ENCODE data around the gene RECQL. TPM values are rescaled to one million over a fixed set of nuclear protein-coding genes. Genes with fewer than 3 reads are reported as not detected.

RECQL gene
- total RNA-seq, 1 experiment from 2014 or later: 42.3 TPM

GRCh38 chr12:21529456-21529855 is 28.0 kb upstream of the RECQL start:
- in situ Hi-C loops (cut with HindIII; ENCODE audit: low pct_unique_long_range_greater_than_20kb, low sequenced_read_pairs) (no loop called here), intact Hi-C loops (cut with micrococcal nuclease; ENCODE audit: unreplicated experiment) (no loop called here)
- H3K36me3 ChIP-seq (ENCODE audit: control insufficient read depth, insufficient read depth, low read length): no peaks in the 10 kb centered on the region; the same call in 1 of the 2 replicates
- H3K27me3 ChIP-seq (ENCODE audit: control insufficient read depth, insufficient read depth, low read length): peaks cover 18% of the 10 kb centered on the region
- H3K4me3 ChIP-seq (ENCODE audit: low read depth in 2 of 2, low read length in 2 of 2): no peak overlapping the region
- TF ChIP-seq REST (IDR thresholded peaks at IDR 0.05; ENCODE audit: insufficient read depth in 1 of 2, low read depth in 2 of 2, low read length in 1 of 2) (no peak), CTCF (IDR thresholded peaks at IDR 0.05) (no peak), TCF7L2 (IDR thresholded peaks at IDR 0.05; ENCODE audit: low read depth, low read length) (no peak), POLR2AphosphoS5 (IDR thresholded peaks at IDR 0.05; ENCODE audit: low read depth, low read length) (no peak), SIN3A (IDR thresholded peaks at IDR 0.05; ENCODE audit: borderline replicate concordance, insufficient read depth, low read depth, low read length) (no peak)
- POLR2A ChIA-PET: no interaction called here
- no TSS peak for BruUV-seq (replicated peaks)
- no peaks in the 10 kb centered on the region for H3K9me3 ChIP-seq (ENCODE audit: control insufficient read depth, insufficient read depth, low read depth, low read length)
- ATAC-seq (no peak), DNase-seq (ENCODE audit: low read depth, low spot score) (no peak)
- H3K27ac ChIP-seq (ENCODE audit: low read length): no peak overlapping the region
- CTCF ChIA-PET: no interaction called here
- H3K4me1 ChIP-seq (ENCODE audit: control insufficient read depth, insufficient read depth, low read length): no peaks in the 10 kb centered on the region

GRCh38 chr12:21528953-21529352 is 27.5 kb upstream of the RECQL start:
- Histone ChIP-seq H3K36me3 (ENCODE audit: control insufficient read depth, insufficient read depth, low read length) (no peaks in the 10 kb centered on the region; the same call in 1 of the 2 replicates), H3K27ac (ENCODE audit: low read length) (no peak overlapping the region), H3K4me1 (ENCODE audit: control insufficient read depth, insufficient read depth, low read length) (no peaks in the 10 kb centered on the region), H3K27me3 (ENCODE audit: control insufficient read depth, insufficient read depth, low read length) (peaks cover 18% of the 10 kb centered on the region), H3K4me3 (ENCODE audit: low read depth in 2 of 2, low read length in 2 of 2) (no peak overlapping the region), H3K9me3 (ENCODE audit: control insufficient read depth, insufficient read depth, low read depth, low read length) (no peaks in the 10 kb centered on the region)
- TF ChIP-seq POLR2AphosphoS5 (IDR thresholded peaks at IDR 0.05; ENCODE audit: low read depth, low read length) (no peak), CTCF (IDR thresholded peaks at IDR 0.05) (no peak), TCF7L2 (IDR thresholded peaks at IDR 0.05; ENCODE audit: low read depth, low read length) (no peak), REST (IDR thresholded peaks at IDR 0.05; ENCODE audit: insufficient read depth in 1 of 2, low read depth in 2 of 2, low read length in 1 of 2) (no peak), SIN3A (IDR thresholded peaks at IDR 0.05; ENCODE audit: borderline replicate concordance, insufficient read depth, low read depth, low read length) (no peak)
- POLR2A ChIA-PET: no interaction called here
- in situ Hi-C loops (cut with HindIII; ENCODE audit: low pct_unique_long_range_greater_than_20kb, low sequenced_read_pairs): no loop called here
- CTCF ChIA-PET: interaction anchor here (0.6 kb wide), 1 partner anchor 26 kb away, joined by 3 read pairs; no protein-coding TSS in a partner anchor
- BruUV-seq (replicated peaks): no TSS peak
- intact Hi-C loops (cut with micrococcal nuclease; ENCODE audit: unreplicated experiment): no loop called here
- ATAC-seq (no peak), DNase-seq (ENCODE audit: low read depth, low spot score) (no peak)
